A673 (cell line): ENCODE measurements around the gene DOK4.

Source experiments
- EZH2 ChIP-seq: fragments of 200-600 bp; sonication (generic); IDR thresholded peaks from 2 replicates; pipeline ENCODE4 v1.6.1; 2017; ENCODE audit warnings: borderline replicate concordance, low read depth, mild to moderate bottlenecking, mixed read lengths, antibody characterized with exemption, low read length; ENCODE audit not compliant: poor library complexity, severe bottlenecking
- TF ChIP-seq, protein P1 (sequence below): fragments of 300-800, 200-600 bp; sonication (generic); conservative IDR thresholded peaks from 2 replicates; pipeline ENCODE4 v1.5.1; 2017; ENCODE audit warnings: low read depth, mild to moderate bottlenecking, antibody characterized with exemption, low read length, moderate library complexity, mixed read lengths

DNA sequence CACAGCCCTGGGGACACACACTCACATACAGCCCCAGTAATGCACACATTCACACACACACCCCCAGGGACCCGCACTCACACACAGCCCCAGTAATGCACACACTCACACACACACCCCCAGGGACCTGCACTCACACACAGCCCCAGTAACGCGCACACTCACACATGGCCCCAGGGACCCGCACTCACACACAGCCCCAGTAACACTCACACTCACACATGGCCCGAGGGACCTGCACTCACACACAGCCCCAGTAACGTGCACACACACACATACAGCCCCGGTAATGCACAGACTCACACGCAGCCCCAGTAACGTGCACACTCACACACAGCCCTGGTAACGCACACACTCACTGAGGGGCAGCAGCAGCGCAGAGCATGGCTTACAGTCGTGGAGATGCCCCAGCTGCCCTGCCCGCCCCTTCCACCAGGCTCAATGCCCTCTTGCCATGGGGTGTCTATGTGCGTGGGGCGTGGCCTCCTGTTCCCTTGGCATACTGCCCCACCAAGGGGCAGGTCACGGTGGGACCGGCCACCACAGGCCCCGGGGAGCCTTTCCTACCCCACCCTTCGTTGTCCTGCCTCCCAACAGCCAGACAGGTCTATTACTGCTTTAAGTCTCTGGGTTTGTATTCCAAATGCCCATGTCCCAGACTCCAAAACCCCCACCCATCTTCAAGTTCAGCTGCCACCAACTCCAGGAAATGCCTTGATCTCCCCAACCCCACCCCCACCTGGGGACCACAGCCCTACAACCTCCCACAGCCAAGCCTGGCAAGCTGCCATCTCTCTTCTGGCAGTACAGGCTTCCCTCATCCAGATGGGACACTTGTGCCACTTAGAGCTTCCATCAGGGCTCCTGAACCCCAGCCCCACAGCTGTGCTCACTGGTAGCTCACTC lies 47.4 kb upstream of the DOK4 start:
- TF ChIP-seq, protein P1, sequence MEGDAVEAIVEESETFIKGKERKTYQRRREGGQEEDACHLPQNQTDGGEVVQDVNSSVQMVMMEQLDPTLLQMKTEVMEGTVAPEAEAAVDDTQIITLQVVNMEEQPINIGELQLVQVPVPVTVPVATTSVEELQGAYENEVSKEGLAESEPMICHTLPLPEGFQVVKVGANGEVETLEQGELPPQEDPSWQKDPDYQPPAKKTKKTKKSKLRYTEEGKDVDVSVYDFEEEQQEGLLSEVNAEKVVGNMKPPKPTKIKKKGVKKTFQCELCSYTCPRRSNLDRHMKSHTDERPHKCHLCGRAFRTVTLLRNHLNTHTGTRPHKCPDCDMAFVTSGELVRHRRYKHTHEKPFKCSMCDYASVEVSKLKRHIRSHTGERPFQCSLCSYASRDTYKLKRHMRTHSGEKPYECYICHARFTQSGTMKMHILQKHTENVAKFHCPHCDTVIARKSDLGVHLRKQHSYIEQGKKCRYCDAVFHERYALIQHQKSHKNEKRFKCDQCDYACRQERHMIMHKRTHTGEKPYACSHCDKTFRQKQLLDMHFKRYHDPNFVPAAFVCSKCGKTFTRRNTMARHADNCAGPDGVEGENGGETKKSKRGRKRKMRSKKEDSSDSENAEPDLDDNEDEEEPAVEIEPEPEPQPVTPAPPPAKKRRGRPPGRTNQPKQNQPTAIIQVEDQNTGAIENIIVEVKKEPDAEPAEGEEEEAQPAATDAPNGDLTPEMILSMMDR: no peak
- no peak for TF ChIP-seq EZH2
